GM21723 (cell line): ENCODE data around the gene ATP13A2.

ENCODE experiments used
- ATAC-seq: cut with Tn5 transposase; IDR thresholded peaks from one replicate; pipeline ENCODE4 v1.9.1; 2021; ENCODE audit warnings: mild to moderate bottlenecking, moderate library complexity; ENCODE audit not compliant: unreplicated experiment

Gene ATP13A2

GRCh38 chr1:17011439-17012307 lies at the start of gene ATP13A2:
TSS of gene ATP13A2 (minus strand) at chr1:17011928. CDS start at chr1:17011738, 190 bp downstream.
- peak; percentile 88 for ATAC-seq

DNA sequence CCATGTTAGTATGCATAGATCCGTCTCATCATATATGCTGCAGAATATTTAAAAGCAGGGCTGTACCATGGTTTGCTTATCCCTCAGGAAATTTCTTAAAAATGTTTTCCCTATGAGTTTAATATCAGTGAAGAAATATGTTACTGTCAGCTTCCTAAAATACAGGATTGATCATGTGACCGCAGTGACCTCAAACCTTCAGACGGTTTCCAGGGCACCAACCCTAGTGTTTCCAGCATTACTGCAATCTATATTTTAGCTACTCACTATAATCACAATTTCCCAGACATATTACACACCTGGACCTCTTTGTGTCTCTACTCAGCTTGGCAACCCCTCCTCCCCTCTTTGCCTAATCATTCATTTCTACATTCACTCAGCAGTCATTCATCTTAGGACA lies 49.8 kb upstream of the ATP13A2 start:
- ATAC-seq = no peak

DNA sequence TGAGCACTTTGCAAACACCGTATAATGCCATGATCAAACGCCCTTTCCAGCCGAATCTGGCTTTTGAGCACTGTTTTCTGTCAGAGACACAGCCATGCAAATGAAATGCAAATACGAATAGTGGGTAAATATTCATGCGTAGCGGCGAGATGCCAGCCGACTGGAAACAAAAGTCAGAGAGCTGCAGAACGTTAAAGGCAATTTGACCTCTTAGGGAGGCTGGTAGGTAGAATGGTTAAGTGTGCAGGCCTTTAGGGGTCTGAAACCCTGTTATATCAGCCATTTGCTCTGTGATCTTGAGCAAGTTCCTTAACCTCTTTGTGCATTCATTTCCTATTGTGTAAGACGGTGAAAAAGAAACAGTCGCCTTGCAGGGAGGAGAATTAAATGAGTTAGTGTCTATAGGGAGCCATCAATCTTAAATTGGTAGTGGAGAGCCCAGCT lies 48.6 kb upstream of the ATP13A2 start:
- ATAC-seq = no peak

DNA sequence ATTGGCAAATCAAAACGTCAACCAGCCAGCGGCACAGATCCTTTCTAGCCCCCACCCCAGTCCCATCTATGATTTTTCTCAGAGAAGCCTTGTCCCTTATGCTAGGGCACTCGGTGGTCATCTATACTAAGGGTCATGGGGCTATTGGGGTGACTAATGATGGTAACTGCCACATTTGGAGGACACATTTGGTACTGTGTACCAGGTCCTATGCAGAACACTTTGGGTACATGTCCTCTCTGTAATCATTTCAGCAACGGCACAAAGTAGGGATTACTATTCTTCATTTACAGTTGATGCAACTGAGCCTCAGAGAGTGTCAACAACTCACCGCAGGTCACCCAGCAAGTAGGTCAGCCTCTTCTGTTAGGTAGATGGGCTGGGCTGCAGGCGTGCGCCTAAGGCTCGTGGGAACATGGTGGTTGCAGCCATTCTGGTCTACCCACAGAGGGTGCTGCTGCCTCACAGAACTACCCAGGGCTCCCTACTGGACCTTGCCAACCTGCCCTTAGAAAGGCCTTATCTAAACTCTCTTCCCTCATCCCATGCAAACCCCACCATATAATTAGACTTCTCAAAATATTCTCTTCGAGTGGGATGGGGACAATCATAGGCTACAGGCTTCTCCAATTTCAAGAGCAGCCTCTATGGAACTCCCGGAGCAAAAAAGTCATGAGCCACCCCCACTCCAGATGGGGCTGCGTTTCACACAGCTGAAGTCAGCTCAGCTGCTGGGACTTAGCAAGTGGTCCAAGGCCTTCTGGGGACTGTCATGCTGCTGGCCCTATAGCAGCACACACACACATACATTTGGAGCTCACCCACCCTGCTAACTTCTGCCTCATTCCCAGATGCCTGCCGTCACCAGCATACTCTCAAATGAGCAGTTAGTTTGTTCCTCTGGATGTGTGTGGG lies 47.9 kb upstream of the ATP13A2 start:
- ATAC-seq = no peak

DNA sequence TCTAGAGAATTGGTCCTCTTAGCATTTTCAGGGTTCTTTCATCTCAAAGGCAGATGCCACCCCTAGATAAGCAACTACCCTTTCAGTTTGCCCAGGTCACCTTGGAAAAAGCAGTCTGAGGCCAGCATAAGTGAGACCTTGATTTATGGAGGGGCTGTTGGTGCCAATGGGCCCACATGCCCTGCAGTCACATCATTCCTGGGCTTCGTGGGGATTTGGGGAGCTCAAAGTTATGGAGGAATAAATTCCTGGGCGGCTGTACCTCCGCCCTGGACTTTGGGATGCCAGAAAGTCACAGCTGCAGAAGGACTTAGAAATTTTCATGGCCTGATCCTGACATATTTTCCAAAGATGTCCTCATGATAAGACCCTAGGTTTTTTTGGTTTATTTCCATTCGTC lies 44.8 kb upstream of the ATP13A2 start:
- no peak for ATAC-seq

- no peak for ATAC-seq
Measured at GRCh38 chr1:17055801-17056200, 44.1 kb upstream of the ATP13A2 start.

DNA sequence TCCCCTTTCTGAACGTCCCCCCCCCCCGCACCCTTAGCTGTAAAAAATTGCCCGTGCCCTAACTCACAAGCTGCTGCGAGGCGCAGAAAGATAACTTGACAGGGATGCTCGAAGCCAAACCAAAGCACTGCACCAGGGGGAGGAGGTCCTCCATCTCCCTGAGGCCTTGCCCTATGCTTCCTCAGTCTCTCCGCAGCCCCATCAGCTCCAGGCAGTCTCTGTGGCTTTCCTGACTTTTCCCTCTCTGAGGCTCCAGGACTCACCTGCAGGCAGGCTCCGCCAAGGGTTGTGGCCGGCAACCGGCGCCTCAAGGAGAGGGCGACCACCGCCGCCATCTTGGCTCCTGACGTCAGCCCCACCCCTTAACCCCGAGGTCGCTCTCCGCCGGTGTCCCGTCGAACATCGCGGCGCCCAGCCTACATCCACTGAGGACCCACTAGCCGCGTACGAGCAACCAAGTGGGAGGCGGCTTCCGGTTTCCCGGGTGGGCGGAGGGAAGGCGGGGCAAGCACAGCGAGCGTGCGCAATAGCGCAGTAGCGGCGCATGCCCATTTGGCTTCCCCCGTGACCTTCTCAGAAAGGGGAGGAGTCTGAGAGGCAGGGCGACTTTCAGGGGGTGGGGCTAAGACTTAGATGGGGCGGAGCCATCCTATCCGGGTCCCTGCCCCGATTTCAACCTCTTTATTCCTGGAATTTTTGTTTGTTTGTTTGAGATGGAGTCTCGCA lies 42.1 kb upstream of the ATP13A2 start, which contains the start of gene SDHB:
Gene SDHB (minus strand): TSS at position 348 of the 726 bp plus-strand sequence. CDS start 13 bp downstream, at position 335.
- ATAC-seq = peak; percentile 94

DNA sequence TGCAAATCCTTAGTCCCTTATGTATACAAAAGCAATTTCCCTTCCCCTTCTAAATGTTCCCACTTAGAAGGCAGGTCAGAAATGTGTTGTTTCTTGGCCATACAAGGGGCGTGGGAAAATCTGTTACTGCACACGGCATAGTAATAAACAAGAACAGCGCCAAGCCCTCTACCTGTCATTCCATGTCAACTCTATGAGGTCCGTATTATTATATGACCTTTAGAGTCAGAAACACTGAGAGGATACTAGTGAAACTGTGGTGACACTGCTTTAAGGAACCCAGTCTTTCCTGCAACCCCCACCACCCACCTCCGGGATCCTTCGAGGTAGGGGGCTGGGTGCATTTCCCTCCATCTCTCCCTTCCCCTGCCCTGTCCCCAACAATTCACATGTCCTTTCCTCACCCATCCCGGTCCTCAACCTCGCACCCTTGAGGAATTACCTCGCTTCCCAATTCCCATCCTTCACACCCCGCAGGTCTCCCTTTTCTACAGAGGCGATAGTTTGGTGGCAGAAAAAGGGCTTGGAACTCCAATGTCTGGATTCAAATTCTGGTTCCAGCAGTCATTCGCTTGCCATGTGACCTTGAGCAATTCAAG lies 41.5 kb upstream of the ATP13A2 start:
- ATAC-seq = no peak

DNA sequence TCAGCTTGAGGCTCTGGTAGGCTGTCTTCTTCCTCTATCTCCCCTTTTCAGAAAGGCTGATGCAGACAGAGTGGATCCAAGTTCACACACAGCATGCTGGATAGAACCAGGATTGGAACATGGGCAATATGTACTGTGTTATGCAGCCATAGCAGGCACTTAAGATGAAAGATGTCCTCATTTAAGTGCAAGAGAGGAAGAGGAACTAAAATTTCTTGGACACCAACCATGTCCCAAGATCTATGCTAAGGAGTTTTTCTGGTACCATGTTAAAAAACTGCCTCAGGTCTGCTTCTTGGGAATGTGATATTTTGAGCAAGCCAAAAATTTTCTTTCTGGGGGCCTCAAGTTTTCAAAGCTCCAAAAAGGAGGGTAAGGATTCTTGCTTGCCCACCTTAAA lies 40.9 kb upstream of the ATP13A2 start:
- no peak for ATAC-seq

DNA sequence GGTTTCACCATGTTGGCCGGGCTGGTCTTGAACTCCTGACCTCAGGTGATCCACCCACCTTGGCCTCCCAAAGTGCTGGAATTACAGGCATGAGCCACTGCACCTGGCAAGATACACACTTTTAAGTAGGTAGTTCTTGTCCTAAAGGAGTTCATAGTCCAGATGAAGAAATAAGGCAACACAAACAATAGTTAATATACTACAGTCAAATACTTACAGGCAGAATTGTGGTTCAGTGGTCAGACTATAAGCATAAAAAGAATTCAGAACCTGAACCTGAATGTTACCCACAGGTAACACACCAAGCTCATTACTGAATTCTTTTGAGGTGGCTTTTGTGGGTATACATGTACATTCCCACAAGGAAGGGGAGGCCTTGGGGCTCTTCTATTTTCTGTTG lies 40.3 kb upstream of the ATP13A2 start:
- no peak for ATAC-seq

DNA sequence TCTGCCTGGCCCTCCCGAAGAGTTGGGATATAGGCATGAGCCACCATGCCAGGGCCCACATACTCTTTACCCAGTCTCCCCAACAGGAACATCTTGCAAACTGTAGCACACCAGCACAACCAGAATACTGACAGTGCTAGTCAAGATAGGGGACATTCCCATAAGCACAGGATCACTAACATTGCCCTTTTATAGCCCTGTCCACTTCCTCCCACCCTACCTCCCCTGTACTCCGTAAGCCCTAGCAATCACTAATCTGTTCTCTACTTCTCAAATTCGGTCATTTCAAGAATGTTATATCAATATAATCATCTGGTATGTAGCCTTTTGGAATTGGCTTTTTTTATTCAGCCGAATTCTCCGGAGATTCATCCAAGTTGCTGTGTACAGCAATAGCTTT lies 36.2 kb upstream of the ATP13A2 start:
- no peak for ATAC-seq

- no peak for ATAC-seq
Measured at GRCh38 chr1:17046334-17046657, 34.6 kb upstream of the ATP13A2 start.

DNA sequence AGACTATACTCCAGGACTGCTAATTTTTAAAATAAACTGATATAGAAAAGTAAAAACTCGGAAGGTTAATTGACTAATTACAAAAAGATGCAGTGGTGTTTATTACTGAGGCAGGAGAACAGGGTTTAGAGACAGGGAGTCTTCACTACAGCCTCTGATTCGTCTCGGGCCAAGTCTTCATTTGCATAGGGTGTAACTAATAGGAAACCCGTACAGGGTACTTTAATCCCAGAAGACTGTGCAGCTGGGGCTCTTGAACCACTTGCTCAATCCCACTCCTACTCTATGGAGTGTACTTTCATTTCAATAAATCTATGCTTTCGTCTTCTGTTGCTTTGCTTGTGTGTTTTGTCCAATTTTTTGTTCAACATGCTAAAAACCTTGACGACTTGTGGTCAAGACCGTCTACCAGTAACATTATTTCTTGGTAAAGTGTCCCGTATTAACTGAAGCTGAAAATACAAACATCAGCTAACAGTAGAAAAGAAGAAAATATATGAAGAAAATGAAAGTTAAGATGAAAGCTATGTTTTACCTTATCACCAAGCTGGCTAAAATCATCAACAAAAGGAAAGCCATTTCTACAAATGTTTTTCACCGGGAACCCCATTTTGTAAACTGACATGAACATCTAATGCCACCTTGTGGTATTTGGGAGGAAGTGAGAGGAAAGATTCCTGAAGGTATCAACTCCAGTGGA lies 34.1 kb upstream of the ATP13A2 start:
- no peak for ATAC-seq

DNA sequence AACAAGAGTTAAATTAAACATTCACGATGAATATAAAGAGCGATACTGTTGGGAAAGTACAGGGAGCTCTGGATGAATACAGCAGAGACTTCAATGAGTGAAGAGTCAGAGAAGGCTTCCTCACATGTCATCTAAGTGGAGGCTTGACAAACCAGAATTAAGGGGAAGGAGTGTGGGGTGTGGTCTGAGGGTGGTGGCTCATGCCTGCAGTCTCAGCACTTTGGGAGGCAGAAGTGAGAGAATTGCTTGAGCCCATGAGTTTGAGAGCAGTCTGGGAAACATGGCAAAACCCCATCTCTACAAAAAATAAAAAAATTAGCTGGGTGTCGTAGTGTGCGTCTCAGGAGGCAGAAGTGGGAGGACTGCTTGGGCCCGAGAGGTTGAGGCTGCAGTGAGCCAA lies 33.4 kb upstream of the ATP13A2 start:
- ATAC-seq = no peak

DNA sequence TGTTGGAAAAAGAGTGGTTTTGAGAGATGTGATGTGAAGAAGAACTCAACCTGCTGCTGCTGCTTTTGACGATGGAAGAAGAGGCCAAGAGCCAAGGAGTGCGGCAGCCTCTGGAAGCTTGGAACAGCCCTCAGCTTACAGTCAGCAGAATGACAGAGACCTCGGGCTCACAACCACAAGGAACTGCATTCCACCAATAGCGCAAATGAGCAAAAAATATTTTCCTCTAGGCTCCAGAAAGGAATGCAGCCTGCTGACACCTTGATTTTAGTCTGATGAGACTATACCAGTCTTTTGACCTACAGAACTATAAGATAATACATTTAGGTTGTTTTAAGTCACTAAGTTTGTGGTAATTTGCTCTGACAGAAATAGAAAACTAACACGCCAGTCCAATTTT lies 31.9 kb upstream of the ATP13A2 start:
- ATAC-seq = no peak

DNA sequence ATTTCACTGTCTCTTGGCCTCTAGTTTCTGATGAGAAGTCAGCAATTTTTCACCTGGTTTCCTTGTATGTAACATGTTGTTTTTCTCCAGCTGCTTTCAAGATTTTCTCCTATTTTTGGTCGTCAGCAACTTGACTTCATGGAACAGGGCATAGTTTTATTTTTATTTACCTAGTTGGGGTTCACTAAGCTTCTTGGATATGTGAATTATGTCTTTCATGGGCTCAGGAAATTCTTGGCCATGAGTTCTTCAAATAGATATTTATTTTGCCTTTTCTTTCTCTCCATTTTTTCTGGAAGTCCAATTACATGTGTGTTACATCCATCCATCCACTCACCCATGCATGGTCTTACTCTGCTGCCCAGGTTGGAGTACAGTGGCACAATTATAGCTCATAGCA lies 28.4 kb upstream of the ATP13A2 start:
- ATAC-seq = no peak

- no peak for ATAC-seq
Measured at GRCh38 chr1:17039522-17039921, 27.8 kb upstream of the ATP13A2 start.

DNA sequence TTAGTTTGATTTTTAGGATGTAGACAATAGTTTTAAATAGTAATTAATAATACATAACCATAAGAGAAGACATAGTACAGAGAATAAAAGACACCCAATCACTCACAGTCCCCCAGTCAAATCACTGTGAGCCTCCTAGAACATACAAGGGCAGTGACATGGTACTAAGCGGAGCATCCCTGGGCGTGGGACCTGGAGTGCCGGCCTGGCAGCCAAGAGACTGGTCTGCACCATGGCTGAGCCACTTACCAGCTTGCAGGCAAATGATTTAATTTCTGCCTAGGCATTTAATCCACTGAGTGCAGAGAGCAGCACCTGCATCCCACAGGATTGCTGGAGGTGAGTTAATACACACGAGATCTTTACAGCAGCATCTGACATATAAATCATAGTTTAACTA lies 21.8 kb upstream of the ATP13A2 start:
- ATAC-seq = no peak

GRCh38 chr1:17032741-17033140 lies 21.0 kb upstream of the ATP13A2 start:
- ATAC-seq = no peak

GRCh38 chr1:17031436-17031835 lies 19.7 kb upstream of the ATP13A2 start:
- no peak for ATAC-seq
